Measurements from ENCODE around the gene TC2N. TPM values are rescaled to one million over a fixed set of nuclear protein-coding genes. Genes with fewer than 3 reads are reported as not detected.

Gene TC2N
- total RNA-seq, 1 donor = 1.3 TPM

DNA sequence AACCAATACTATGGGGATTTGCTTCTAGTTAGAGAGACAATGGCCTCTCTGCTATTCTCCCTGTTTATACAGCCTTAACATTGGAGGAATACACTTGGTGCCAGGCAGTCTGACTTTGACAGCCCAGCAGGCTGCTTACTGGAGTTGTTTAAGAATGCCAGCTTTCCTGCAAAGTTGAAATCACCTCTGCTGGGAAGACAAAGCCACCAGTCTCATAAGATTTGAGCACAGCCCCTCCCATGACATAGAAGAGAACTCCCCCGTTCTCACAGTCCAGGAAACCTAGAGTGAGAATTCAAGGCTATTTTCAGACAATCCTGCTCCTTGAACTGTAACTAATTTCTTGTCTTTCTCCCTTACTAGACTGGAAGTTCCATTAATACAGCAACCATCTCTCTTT, 114.4 kb downstream of the TC2N start:
- DNase-seq (ENCODE audit: low read depth) = no peak
- TF ChIP-seq, protein P1, sequence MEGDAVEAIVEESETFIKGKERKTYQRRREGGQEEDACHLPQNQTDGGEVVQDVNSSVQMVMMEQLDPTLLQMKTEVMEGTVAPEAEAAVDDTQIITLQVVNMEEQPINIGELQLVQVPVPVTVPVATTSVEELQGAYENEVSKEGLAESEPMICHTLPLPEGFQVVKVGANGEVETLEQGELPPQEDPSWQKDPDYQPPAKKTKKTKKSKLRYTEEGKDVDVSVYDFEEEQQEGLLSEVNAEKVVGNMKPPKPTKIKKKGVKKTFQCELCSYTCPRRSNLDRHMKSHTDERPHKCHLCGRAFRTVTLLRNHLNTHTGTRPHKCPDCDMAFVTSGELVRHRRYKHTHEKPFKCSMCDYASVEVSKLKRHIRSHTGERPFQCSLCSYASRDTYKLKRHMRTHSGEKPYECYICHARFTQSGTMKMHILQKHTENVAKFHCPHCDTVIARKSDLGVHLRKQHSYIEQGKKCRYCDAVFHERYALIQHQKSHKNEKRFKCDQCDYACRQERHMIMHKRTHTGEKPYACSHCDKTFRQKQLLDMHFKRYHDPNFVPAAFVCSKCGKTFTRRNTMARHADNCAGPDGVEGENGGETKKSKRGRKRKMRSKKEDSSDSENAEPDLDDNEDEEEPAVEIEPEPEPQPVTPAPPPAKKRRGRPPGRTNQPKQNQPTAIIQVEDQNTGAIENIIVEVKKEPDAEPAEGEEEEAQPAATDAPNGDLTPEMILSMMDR (IDR thresholded peaks at IDR 0.05; ENCODE audit: insufficient read depth, low read depth, low read length) = no peak
- H3K4me3 ChIP-seq (ENCODE audit: low read depth, low read length) = no peak overlapping the region

DNA sequence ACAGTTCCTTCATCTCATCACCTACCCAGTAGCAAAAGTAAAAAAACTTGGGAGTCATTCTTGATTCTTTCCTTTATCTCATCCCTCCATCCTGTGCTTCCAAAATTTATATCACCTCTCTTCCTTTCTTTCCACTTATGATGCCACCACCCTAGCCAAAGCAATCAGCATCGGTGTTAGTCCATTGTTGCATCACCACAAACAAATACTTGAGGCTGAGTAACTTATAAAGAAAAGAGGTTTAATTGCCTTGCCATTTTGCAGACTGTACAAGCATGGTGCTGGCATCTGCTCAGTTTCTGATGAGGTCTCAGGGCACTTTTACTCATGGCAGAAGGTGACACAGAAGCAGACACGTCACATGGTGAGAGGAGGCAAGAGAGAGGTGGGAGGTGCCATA, 115.6 kb downstream of the TC2N start:
- no peak overlapping the region for H3K4me3 ChIP-seq (ENCODE audit: low read depth, low read length)
- TF ChIP-seq, protein P1 (IDR thresholded peaks at IDR 0.05; ENCODE audit: insufficient read depth, low read depth, low read length) = no peak
- DNase-seq (ENCODE audit: low read depth) = no peak

DNA sequence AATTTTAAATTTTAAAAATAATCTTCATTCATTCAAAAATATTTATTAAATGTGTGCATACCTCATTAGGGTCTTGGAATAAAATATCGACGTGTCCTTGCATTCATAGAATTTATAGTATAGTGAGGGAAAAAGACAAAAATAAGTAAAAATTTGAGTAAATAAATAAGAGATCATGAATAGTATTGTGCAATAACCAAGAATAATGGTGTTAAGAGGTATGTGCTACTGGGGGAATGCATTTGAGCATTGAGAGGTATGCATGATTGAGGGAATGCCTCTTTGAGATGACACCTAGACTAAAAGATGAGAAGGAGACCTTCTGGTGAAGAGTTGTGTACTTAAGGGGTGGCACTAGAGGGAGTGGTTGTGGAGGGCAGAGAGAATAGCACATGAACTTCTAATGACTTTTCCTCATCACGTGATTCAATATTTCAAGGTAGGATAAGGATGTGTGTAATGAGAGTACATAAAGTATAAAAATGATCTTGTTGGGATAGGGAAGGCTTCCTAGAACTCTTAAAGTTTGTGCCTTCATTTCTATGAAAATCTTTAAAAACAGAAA, 116.6 kb downstream of the TC2N start:
- TF ChIP-seq, protein P1 (IDR thresholded peaks at IDR 0.05; ENCODE audit: insufficient read depth, low read depth, low read length) = no peak
- no peak overlapping the region for H3K4me3 ChIP-seq (ENCODE audit: low read depth, low read length)
- no peak for DNase-seq (ENCODE audit: low read depth)

DNA sequence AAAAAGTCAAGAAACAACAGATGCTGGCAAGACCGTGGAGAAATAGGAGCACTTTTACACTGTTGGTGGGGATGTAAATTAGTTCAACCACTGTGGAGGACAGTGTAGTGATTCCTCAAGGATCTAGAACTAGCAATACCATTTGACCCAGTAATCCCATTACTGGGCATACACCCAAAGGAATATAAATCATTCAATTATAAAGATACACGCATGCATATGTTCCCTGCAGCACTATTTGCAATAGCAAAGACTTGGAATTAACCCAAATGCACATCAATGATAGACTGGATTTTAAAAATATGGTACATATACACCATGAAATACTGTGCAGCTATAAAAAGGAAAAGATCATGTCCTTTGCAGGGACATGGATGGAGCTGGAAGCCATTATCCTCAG, 117.5 kb downstream of the TC2N start:
- peak; percentile 8 for DNase-seq (ENCODE audit: low read depth)
- TF ChIP-seq, protein P1 (IDR thresholded peaks at IDR 0.05; ENCODE audit: insufficient read depth, low read depth, low read length) = no peak

DNA sequence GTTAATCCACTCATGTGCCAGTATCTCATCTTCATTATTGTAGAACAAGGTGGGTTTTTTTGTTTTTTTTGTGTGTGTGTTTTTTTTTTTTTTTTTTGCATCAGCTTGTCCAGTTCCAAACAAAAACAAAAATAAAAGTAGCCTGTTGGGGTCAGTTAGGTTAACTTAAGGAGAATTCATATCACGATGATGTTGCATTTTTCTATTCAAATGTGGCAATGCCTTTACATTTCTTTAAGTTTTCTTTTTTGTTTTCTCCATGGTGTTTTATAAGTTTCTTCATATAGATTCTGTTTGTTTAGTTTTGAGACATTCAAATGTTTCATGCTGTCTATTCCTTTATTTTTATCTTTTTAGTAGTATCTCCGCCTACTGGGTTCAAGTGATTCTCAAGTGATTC, 119.3 kb downstream of the TC2N start:
- H3K4me3 ChIP-seq (ENCODE audit: low read depth, low read length) = no peak overlapping the region
- TF ChIP-seq, protein P1 (IDR thresholded peaks at IDR 0.05; ENCODE audit: insufficient read depth, low read depth, low read length) = no peak
- no peak for DNase-seq (ENCODE audit: low read depth)

More for the DNA sequence above, 117.5 kb downstream of the TC2N start:
- no peak overlapping the region for H3K4me3 ChIP-seq (ENCODE audit: low read depth, low read length)

DNA sequence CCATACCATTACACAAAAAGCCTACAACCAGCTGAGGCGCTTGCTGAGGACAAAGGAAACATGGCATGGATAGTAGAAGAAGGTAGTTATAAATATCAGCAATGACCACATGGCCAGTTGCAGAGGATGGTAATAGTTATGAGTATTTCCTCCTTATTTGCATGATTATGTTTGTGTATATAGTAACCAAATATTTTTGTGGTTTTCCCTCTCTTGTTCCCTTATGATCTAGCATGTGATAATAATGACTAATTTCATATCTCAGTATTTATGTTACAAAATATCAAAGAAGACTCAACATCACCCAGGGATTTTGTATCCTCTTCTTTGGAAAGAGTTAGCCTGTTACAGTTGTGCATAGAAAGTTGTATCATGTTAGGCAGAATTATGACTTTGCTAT, 122.0 kb downstream of the TC2N start:
- H3K4me3 ChIP-seq (ENCODE audit: low read depth, low read length) = no peak overlapping the region
- DNase-seq (ENCODE audit: low read depth) = no peak
- TF ChIP-seq, protein P1 (IDR thresholded peaks at IDR 0.05; ENCODE audit: insufficient read depth, low read depth, low read length) = no peak

DNA sequence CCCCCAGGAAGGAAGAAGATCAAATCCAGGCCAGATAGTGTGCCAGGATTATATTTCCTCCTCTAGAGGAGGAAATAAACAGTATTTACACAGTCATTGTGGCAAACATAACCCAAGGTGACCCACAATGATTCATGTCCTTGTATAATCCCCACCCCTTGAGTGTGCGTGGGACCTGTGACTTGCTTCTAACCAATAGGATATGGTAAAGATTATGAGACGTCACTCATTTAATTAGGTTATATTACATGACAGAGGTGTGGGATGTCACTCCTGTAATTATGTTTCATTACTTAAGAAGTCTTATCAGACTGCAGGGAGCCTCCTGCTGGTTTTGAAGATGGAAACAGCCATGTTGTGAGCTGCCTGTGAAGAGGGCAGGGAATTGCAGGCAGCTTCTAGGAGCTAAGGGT, 123.3 kb downstream of the TC2N start:
- DNase-seq (ENCODE audit: low read depth) = no peak
- no peak overlapping the region for H3K4me3 ChIP-seq (ENCODE audit: low read depth, low read length)
- TF ChIP-seq, protein P1 (IDR thresholded peaks at IDR 0.05; ENCODE audit: insufficient read depth, low read depth, low read length) = no peak

All from fibroblast of villous mesenchyme (primary cell).